HCT116 (cell line): Measurements from ENCODE around the gene PLA2G2F. TPM values are rescaled to one million over a fixed set of nuclear protein-coding genes. Genes with fewer than 3 reads are reported as not detected.

Source experiments
- ATAC-seq: fragments of 200-7000 bp; cut with Tn5 transposase; 2 replicates; pipeline ENCODE4 v1.9.1; 2020; ENCODE audit warnings: mild to moderate bottlenecking, moderate library complexity
- BruUV-seq: library from RNA; stranded (reverse); fragments of 400-500 nt; replicated peaks from 2 replicates; lab custom pipeline; 2021; lab: Mats Ljungman, UMichigan
- CTCF ChIA-PET: fragments of 300-600 bp; sonication (Branson Sonifier 250); formaldehyde crosslinking; loops from one replicate; lab custom pipeline; 2021; ENCODE audit warnings: antibody characterized with exemption; lab: Charles Lee
- POLR2A ChIA-PET: fragments of 300-600, 350-600 bp; sonication (Branson Sonifier 250); formaldehyde crosslinking; loops from one replicate; lab custom pipeline; 2021; ENCODE audit warnings: antibody characterized with exemption; lab: Charles Lee
- RAD21 ChIA-PET, 2 experiments: fragments of 300-600 bp; sonication (Branson Sonifier 250); formaldehyde crosslinking; loops; one replicate each; lab custom pipeline; 2023; ENCODE audit warnings: low total read pairs in 2 of 2; ENCODE audit not compliant: uncharacterized antibody in 2 of 2, unreplicated experiment in 2 of 2, low non-redundant PET in 1 of 2; lab: Charles Lee
- DNase-seq: peaks from one replicate; pipeline ENCODE4 v3.0.0-alpha.2; 2010; ENCODE audit warnings: low read depth, low spot score
- H2AFZ ChIP-seq: fragments of 200-600 bp; shearing (Covaris generic), sonication (generic); 2 replicates; pipeline ENCODE4 v1.6.1; 2017; ENCODE audit warnings: low read depth, mixed run types, mixed read lengths, antibody characterized with exemption, low read length; ENCODE audit not compliant: poor library complexity, severe bottlenecking
- H3K27ac ChIP-seq: 2 replicates; pipeline ENCODE4 v1.5.1; 2012; ENCODE audit warnings: low read depth, low read length
- H3K27me3 ChIP-seq: fragments of 200-600 bp; sonication (generic); 2 replicates; pipeline ENCODE4 v1.6.1; 2016; ENCODE audit warnings: mixed run types, low read length, mixed read lengths; ENCODE audit not compliant: insufficient read depth
- H3K36me3 ChIP-seq, 2 experiments: fragments of 200-500 bp in 1 of 2; fragments of 200-600 bp in 1 of 2; sonication (Bioruptor generic) in 1 of 2; sonication (generic) in 1 of 2; 2 replicates each; pipeline versions ENCODE4 v1.5.1 to v1.6.1; 2014 to 2016; ENCODE audit warnings: low read length in 2 of 2, inconsistent platforms in 1 of 2, mixed read lengths in 1 of 2, mixed run types in 1 of 2; ENCODE audit not compliant: insufficient read depth in 2 of 2, control insufficient read depth in 1 of 2
- H3K4me1 ChIP-seq, 2 experiments: fragments of 200-600 bp in 1 of 2; sonication (generic) in 1 of 2; 2 replicates each; pipeline versions ENCODE4 v1.5.1 to v1.6.1; 2012 to 2017; ENCODE audit warnings: low read length in 2 of 2, inconsistent platforms in 1 of 2, mild to moderate bottlenecking in 1 of 2, mixed read lengths in 1 of 2, mixed run types in 1 of 2, moderate library complexity in 1 of 2; ENCODE audit not compliant: insufficient read depth in 2 of 2, control insufficient read depth in 1 of 2
- H3K4me2 ChIP-seq: fragments of 200-600 bp; sonication (generic); 2 replicates; pipeline ENCODE4 v1.6.1; 2017; ENCODE audit warnings: mixed run types, low read length, mixed read lengths
- H3K4me3 ChIP-seq, 2 experiments: fragments of 200-600 bp in 1 of 2; sonication (generic) in 1 of 2; replicated peaks in 1 of 2; 2 replicates each; pipeline ENCODE4 v1.5.1; 2011 to 2016; ENCODE audit warnings: low read length in 2 of 2, control low read depth in 1 of 2, low read depth in 1 of 2, mild to moderate bottlenecking in 1 of 2, mixed read lengths in 1 of 2, mixed run types in 1 of 2
- H3K79me2 ChIP-seq: fragments of 200-600 bp; sonication (generic); 2 replicates; pipeline ENCODE4 v1.6.1; 2017; ENCODE audit warnings: mild to moderate bottlenecking, mixed run types, low read length, moderate library complexity, mixed read lengths; ENCODE audit not compliant: insufficient read depth
- H3K9ac ChIP-seq: fragments of 200-600 bp; sonication (generic); 2 replicates; pipeline ENCODE4 v1.6.1; 2016; ENCODE audit warnings: low read length, mixed read lengths
- H3K9me2 ChIP-seq: fragments of 200-600 bp; sonication (generic), shearing (Covaris generic); 2 replicates; pipeline ENCODE4 v1.6.1; 2017; ENCODE audit warnings: mixed run types, mild to moderate bottlenecking, moderate library complexity; ENCODE audit not compliant: insufficient read depth
- H3K9me3 ChIP-seq, 2 experiments: fragments of 200-500 bp in 1 of 2; fragments of 200-600 bp in 1 of 2; sonication (Bioruptor generic) in 1 of 2; sonication (generic) in 1 of 2; 2 replicates each; pipeline ENCODE4 v1.6.1; 2014 to 2017; ENCODE audit warnings: low read length in 2 of 2, mixed read lengths in 2 of 2, inconsistent platforms in 1 of 2, low read depth in 1 of 2, mild to moderate bottlenecking in 1 of 2, mixed run types in 1 of 2, moderate library complexity in 1 of 2; ENCODE audit not compliant: control insufficient read depth in 1 of 2, insufficient read depth in 1 of 2
- H4K20me1 ChIP-seq: fragments of 200-600 bp; sonication (generic), shearing (Covaris generic); 2 replicates; pipeline ENCODE4 v1.6.1; 2017; ENCODE audit warnings: mixed run types, mild to moderate bottlenecking, moderate library complexity; ENCODE audit not compliant: insufficient read depth
- CEBPB ChIP-seq: IDR thresholded peaks from 2 replicates; pipeline ENCODE4 v1.6.1; 2012; ENCODE audit warnings: low read depth
- ELF1 ChIP-seq: IDR thresholded peaks from 2 replicates; pipeline ENCODE4 v1.6.1; 2012; ENCODE audit warnings: low read depth, borderline replicate concordance
- EZH2phosphoT487 ChIP-seq: fragments of 200-600 bp; IDR thresholded peaks from 2 replicates; pipeline ENCODE4 v1.6.1; 2018; ENCODE audit warnings: antibody characterized with exemption, borderline replicate concordance
- FOSL1 ChIP-seq: IDR thresholded peaks from 2 replicates; pipeline ENCODE4 v1.6.1; 2012; ENCODE audit warnings: low read depth
- JUND ChIP-seq: IDR thresholded peaks from 2 replicates; pipeline ENCODE4 v1.6.1; 2012
- POLR2A ChIP-seq: IDR thresholded peaks from 2 replicates; pipeline ENCODE4 v1.7.0; 2011; ENCODE audit warnings: borderline replicate concordance; ENCODE audit not compliant: insufficient read depth, insufficient read length; ENCODE audit errors: extremely low read depth
- RAD21 ChIP-seq: IDR thresholded peaks from 2 replicates; pipeline ENCODE4 v1.6.1; 2012; ENCODE audit warnings: low read depth, mild to moderate bottlenecking
- SIN3A ChIP-seq: IDR thresholded peaks from 2 replicates; pipeline ENCODE4 v1.6.1; 2012; ENCODE audit warnings: low read depth
- SRF ChIP-seq: IDR thresholded peaks from 2 replicates; pipeline ENCODE4 v1.6.1; 2012; ENCODE audit warnings: low read depth
- TCF7L2 ChIP-seq: IDR thresholded peaks from 2 replicates; pipeline ENCODE4 v1.7.0; 2011; ENCODE audit warnings: borderline replicate concordance, inconsistent platforms; ENCODE audit not compliant: insufficient read depth, insufficient read length; ENCODE audit errors: extremely low read depth
- YY1 ChIP-seq: IDR thresholded peaks from 2 replicates; pipeline ENCODE4 v1.6.1; 2011; ENCODE audit warnings: low read length, low read depth, moderate library complexity, mild to moderate bottlenecking; ENCODE audit not compliant: insufficient replicate concordance; ENCODE audit errors: extremely low read depth
- intact Hi-C: fragments of 100-400 bp; cut with micrococcal nuclease; formaldehyde crosslinking; loops from 2 replicates; pipeline ENCODE4 v1.10.0; 2022
- total RNA-seq: library from RNA; stranded (reverse); gene quantifications from one replicate; pipeline ENCODE4 v1.2.1, GENCODE V29; 2021; ENCODE audit not compliant: unreplicated experiment
- TF ChIP-seq, protein P1 (sequence below): IDR thresholded peaks from 2 replicates; pipeline ENCODE4 v1.6.1; 2012
- TF ChIP-seq, protein P2 (sequence below): IDR thresholded peaks from 2 replicates; pipeline ENCODE4 v1.6.1; 2012
- TF ChIP-seq, protein P3 (sequence below): IDR thresholded peaks from 2 replicates; pipeline ENCODE4 v1.6.1; 2011; ENCODE audit warnings: mild to moderate bottlenecking, low read length, moderate library complexity; ENCODE audit not compliant: insufficient replicate concordance; ENCODE audit errors: extremely low read depth

Gene PLA2G2F
- total RNA-seq, 1 experiment from 2014 or later, result 0.12 TPM

DNA sequence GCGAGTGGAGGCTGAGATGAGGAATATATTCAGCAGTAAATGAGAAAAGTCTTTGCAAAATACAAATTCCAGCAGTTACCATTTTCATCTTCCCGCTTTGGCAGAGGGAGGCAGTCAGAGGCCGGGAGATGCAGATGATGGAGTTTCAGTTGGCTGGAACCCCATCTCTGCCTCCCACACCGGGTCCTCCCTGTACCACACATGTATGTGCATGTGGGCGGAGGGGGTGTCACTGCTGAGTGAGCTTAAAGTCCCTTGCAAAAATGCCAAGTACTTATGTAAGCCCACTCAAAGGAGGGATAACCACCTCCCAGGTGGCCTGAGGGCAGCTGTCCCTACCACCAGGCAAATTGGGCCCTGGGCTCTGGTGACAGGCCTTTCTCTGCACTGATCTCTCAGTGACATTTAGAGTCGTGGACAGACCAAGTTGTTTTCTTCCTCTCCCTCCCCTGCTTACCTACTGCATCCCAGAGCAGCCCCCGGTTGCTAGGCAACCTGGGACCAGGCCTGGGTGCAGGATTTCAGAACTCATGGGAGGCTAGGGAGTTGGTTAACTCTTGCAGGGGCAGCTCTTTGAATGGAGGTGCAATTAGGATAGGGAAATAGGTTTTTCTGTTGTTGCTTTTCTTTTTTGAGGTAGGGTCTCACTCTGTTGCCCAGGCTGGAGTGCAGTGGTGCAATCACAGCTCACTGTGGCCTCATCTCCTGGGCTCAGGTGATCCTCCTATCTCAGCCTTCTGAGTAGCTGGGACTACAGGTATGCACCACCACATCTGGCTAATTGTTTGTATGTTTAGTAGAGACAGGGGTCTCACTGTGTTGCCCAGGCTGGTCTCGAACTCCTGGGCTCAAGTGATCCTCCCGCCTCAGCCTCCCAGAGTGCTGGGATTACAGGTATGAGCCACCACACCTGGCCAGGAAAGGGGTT is 29.7 kb downstream of the PLA2G2F start (continued):
- TF ChIP-seq SRF (no peak), FOSL1 (no peak)

DNA sequence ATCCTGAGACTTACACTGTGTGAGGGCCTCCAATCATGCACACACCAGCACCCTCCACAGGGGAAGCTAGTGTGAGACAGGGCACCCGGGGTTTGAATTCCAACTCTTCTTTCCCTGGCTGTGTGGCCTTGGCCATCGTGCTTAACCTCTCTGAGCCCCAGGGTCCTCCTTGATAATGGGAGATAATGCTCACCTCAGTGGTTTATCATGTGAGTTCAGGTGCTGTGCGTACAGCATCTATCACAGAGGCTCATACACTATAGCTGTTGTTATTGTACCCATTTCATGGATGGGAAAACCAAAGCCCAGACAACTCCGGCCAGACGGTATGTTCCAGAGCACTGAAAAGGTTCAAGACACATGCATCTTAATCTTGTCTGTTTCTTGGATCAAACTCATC is 30.8 kb downstream of the PLA2G2F start:
- no peaks in the 10 kb centered on the region for H3K9me3 ChIP-seq
- TF ChIP-seq POLR2A (no peak), TCF7L2 (no peak), ELF1 (no peak), JUND (no peak), SIN3A (no peak), EZH2phosphoT487 (no peak), SRF (no peak), YY1 (no peak), RAD21 (no peak), CEBPB (no peak)
- TF ChIP-seq, protein P1, sequence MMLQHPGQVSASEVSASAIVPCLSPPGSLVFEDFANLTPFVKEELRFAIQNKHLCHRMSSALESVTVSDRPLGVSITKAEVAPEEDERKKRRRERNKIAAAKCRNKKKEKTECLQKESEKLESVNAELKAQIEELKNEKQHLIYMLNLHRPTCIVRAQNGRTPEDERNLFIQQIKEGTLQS, result no peak
- TF ChIP-seq, protein P2, sequence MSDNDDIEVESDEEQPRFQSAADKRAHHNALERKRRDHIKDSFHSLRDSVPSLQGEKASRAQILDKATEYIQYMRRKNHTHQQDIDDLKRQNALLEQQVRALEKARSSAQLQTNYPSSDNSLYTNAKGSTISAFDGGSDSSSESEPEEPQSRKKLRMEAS, result no peak
- TF ChIP-seq, protein P3, sequence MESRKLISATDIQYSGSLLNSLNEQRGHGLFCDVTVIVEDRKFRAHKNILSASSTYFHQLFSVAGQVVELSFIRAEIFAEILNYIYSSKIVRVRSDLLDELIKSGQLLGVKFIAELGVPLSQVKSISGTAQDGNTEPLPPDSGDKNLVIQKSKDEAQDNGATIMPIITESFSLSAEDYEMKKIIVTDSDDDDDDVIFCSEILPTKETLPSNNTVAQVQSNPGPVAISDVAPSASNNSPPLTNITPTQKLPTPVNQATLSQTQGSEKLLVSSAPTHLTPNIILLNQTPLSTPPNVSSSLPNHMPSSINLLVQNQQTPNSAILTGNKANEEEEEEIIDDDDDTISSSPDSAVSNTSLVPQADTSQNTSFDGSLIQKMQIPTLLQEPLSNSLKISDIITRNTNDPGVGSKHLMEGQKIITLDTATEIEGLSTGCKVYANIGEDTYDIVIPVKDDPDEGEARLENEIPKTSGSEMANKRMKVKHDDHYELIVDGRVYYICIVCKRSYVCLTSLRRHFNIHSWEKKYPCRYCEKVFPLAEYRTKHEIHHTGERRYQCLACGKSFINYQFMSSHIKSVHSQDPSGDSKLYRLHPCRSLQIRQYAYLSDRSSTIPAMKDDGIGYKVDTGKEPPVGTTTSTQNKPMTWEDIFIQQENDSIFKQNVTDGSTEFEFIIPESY, result no peak
- TF ChIP-seq, all 23 proteins: peak for 0
- BruUV-seq, result no TSS peak
- H3K4me1 ChIP-seq, result peaks cover 0 to 10% of the 10 kb centered on the region in 2 experiments; a peak in 2 of 4 replicates
- H3K9me2 ChIP-seq, result no peaks in the 10 kb centered on the region
- H3K36me3 ChIP-seq, result no peaks in the 10 kb centered on the region
- no peak overlapping the region for H2AFZ ChIP-seq
- no peak overlapping the region for H3K4me2 ChIP-seq
- RAD21 ChIA-PET, result no interaction called here
- CTCF ChIA-PET, result no interaction called here
- H3K79me2 ChIP-seq, result no peaks in the 10 kb centered on the region
- H3K27ac ChIP-seq, result no peak overlapping the region
- no peak overlapping the region for H3K4me3 ChIP-seq
- DNase-seq (no peak), ATAC-seq (no peak)
- H3K9ac ChIP-seq, result no peak overlapping the region
- POLR2A ChIA-PET, result no interaction called here
- H3K27me3 ChIP-seq, result no peaks in the 10 kb centered on the region
- no peaks in the 10 kb centered on the region for H4K20me1 ChIP-seq
- intact Hi-C loops, result loop anchor here (5.0 kb wide), 1 partner anchor 322 kb away; no protein-coding TSS in a partner anchor
